Stimulated activated naive CD8-positive, alpha-beta T cell treated with anti-CD3 and anti-CD28 coated beads, Interleukin-15, Interleukin-2, amounts not matched to agents 100 ng/mL and 50 ng/mL, for 24 hours (primary cell): Measurements from ENCODE around the gene GFRAL.

Experiments used
- H3K27ac Mint-ChIP-seq: one replicate; pipeline ENCODE4 v1.8.0; 2021; ENCODE audit warnings: mild to moderate bottlenecking, mixed read lengths
- H3K27me3 Mint-ChIP-seq: one replicate; pipeline ENCODE4 v1.8.0; 2021; ENCODE audit warnings: mixed read lengths
- H3K36me3 Mint-ChIP-seq: one replicate; pipeline ENCODE4 v1.8.0; 2021; ENCODE audit warnings: low read depth, mixed read lengths
- H3K4me1 Mint-ChIP-seq: one replicate; pipeline ENCODE4 v1.8.0; 2021; ENCODE audit warnings: low read depth, mixed read lengths
- H3K4me3 Mint-ChIP-seq: one replicate; pipeline ENCODE4 v1.8.0; 2021; ENCODE audit warnings: mild to moderate bottlenecking, mixed read lengths
- H3K9me3 Mint-ChIP-seq: one replicate; pipeline ENCODE4 v1.8.0; 2021; ENCODE audit warnings: mixed read lengths

Gene GFRAL

DNA sequence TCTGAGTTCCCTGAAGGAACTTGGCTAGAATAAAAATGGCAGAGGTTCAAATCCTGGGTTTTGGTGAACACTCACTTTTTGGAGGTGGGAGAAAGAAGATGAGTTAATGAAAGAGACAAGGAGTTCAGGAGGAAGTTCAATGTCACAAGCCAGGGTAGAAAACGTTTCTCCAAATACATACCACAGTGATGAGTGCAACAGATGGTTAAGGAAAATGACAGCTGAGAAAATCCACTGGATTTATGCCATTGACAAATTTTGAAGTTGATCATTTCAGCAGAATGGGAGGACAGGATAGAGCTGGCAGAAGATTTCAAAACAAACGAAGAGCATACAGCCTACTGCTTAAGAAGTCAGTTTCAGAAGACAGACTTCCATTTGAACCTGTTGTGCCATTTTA is 122.7 kb downstream of the GFRAL start:
- no peaks in the 10 kb centered on the region for H3K4me1 Mint-ChIP-seq
- H3K27ac Mint-ChIP-seq: no peak overlapping the region
- H3K36me3 Mint-ChIP-seq: no peaks in the 10 kb centered on the region
- H3K4me3 Mint-ChIP-seq: no peak overlapping the region
- H3K27me3 Mint-ChIP-seq: no peaks in the 10 kb centered on the region
- H3K9me3 Mint-ChIP-seq: no peaks in the 10 kb centered on the region
